Endothelial cell of umbilical vein (primary cell): ENCODE data around the gene TIMP1.

Experiments used
- POLR2A ChIP-seq: IDR thresholded peaks from 2 replicates; pipeline ENCODE4 v1.6.1; 2012; ENCODE audit warnings: low read depth, mild to moderate bottlenecking, control low read depth, low read length
- POLR2AphosphoS5 ChIP-seq: IDR thresholded peaks from 2 replicates; pipeline ENCODE4 v1.6.1; 2012; ENCODE audit warnings: low read depth, mild to moderate bottlenecking, control low read depth, low read length, moderate library complexity; ENCODE audit not compliant: insufficient read depth
- TF ChIP-seq, protein P1 (sequence below), 2 donors: IDR thresholded peaks; 1 replicate in 1 of 2; 2 replicates in 1 of 2; pipeline ENCODE4 v1.5.1; 2011; ENCODE audit warnings: low read length in 2 of 2, mild to moderate bottlenecking in 2 of 2, moderate library complexity in 2 of 2, control low read depth in 1 of 2, inconsistent platforms in 1 of 2, low read depth in 1 of 2; ENCODE audit not compliant: insufficient read depth in 1 of 2; ENCODE audit errors: extremely low read depth in 1 of 2

DNA sequence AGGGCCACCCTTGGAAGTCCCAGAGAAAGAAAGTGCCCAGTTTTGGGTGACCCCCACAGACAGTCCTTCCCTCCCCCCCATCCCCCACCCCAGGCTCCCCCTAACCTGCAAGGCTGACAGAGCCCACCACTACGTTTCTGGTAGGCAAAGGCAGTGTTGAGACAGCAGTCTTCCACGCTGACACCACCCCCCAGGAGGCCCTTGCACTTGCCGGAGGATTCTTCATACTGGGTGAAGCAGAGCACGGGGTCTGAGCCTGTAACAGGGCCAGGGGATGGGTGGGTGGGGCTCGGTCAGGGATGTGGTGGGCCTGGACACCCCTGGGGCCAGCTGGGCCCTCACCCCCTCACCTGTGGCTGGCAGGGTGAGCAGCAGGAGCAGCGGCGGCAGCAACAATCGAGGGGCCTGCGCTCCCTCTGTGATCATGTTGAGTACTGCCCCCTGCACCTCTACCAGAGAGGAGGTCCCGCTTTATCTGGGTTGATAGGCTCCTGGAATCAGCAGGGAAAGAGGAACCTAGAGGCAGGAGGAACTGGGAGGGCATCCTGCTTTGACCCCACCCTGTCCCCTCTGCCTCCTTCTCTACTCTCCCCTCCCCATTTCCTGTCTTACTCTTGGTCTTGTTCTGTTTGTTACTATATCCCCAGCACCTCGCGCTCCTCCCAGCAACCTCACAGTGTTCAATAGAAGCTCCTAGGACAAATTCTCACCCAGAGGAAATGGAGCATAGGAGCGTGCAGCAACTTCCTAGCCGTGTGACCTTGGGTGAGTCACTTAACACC is 47.4 kb downstream of the TIMP1 start, which contains the start of gene CFP:
- TF ChIP-seq, protein P1, sequence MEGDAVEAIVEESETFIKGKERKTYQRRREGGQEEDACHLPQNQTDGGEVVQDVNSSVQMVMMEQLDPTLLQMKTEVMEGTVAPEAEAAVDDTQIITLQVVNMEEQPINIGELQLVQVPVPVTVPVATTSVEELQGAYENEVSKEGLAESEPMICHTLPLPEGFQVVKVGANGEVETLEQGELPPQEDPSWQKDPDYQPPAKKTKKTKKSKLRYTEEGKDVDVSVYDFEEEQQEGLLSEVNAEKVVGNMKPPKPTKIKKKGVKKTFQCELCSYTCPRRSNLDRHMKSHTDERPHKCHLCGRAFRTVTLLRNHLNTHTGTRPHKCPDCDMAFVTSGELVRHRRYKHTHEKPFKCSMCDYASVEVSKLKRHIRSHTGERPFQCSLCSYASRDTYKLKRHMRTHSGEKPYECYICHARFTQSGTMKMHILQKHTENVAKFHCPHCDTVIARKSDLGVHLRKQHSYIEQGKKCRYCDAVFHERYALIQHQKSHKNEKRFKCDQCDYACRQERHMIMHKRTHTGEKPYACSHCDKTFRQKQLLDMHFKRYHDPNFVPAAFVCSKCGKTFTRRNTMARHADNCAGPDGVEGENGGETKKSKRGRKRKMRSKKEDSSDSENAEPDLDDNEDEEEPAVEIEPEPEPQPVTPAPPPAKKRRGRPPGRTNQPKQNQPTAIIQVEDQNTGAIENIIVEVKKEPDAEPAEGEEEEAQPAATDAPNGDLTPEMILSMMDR (IDR thresholded peaks at IDR 0.05; ENCODE audit: extremely low read depth in 1 of 2, insufficient read depth in 1 of 2, low read depth in 1 of 2, low read length in 2 of 2) = no peak
- TF ChIP-seq POLR2A = no peak
- TF ChIP-seq POLR2AphosphoS5 = no peak
